Ovary (tissue), 9 donors: ENCODE measurements around the gene B4GALNT2. TPM values are rescaled to one million over a fixed set of nuclear protein-coding genes. Genes with fewer than 3 reads are reported as not detected.

Experiments
- DNase-seq, 5 donors: peaks; one replicate each; pipeline ENCODE4 v3.0.0-alpha.2; 2019 to 2020
- H3K27ac ChIP-seq, 2 donors: fragments of 200-600 bp; one replicate each; pipeline versions ENCODE4 v1.5.1 to v1.8.0; 2019 to 2022
- H3K27me3 ChIP-seq: fragments of 200-600 bp; one replicate; pipeline ENCODE4 v1.8.0; 2022
- H3K36me3 ChIP-seq: fragments of 200-600 bp; sonication (generic); one replicate; pipeline ENCODE4 v1.5.1; 2019
- H3K4me1 ChIP-seq: one replicate; pipeline ENCODE4 v1.8.1; 2013; ENCODE audit warnings: mild to moderate bottlenecking, moderate library complexity; ENCODE audit not compliant: insufficient read depth
- H3K4me3 ChIP-seq: fragments of 200-600 bp; sonication (generic); one replicate; pipeline ENCODE4 v1.5.1; 2017
- H3K9me3 ChIP-seq, 2 donors: fragments of 200-600 bp in 1 of 2; sonication (generic) in 1 of 2; one replicate each; pipeline versions ENCODE4 v1.5.1 to v1.8.1; 2013 to 2019; ENCODE audit warnings: mild to moderate bottlenecking in 1 of 2, moderate library complexity in 1 of 2
- CTCF ChIP-seq, 3 donors: fragments of 450-650 bp in 2 of 3; fragments of 200-600 bp in 1 of 3; IDR thresholded peaks; one replicate each; pipeline versions ENCODE4 v1.5.1 to v1.8.0; 2016 to 2022; ENCODE audit warnings: antibody characterized with exemption in 3 of 3, mild to moderate bottlenecking in 1 of 3
- EP300 ChIP-seq: sonication (generic); formaldehyde crosslinking; IDR thresholded peaks from one replicate; pipeline ENCODE4 v1.6.1; 2017; ENCODE audit warnings: antibody characterized with exemption
- POLR2A ChIP-seq: fragments of 450-650 bp; IDR thresholded peaks from one replicate; pipeline ENCODE4 v1.6.1; 2017; ENCODE audit warnings: antibody characterized with exemption, mild to moderate bottlenecking, moderate library complexity
- WGBS, 3 donors: extraction: QIAGEN DNeasy Blood & Tissue Kit in 1 of 3; methylation state at CpG; one replicate each; pipeline versions ENCODE4 v1.1.5 to v1.1.7; 2013 to 2017; 5-methylcytosine and 5-hydroxymethylcytosine counted together
- intact Hi-C, 4 donors: fragments of 100-400 bp; cut with DNase I; formaldehyde crosslinking; loops; one replicate each; pipeline versions ENCODE4 v1.11.0 to v1.15.1; 2022 to 2023
- polyA plus RNA-seq, 2 donors: library from polyadenylated mRNA; stranded (reverse); fragments of 200-250 nt in 1 of 2; fragments of 350-450 nt in 1 of 2; fragmentation: Illumina TruSeq in 1 of 2; extraction: RNeasy Lipid Tissue Mini Kit (QIAGEN cat#74804) in 1 of 2; gene quantifications; one replicate each; pipeline ENCODE4 v1.2.3, GENCODE V29; 2013 to 2014
- total RNA-seq, 7 donors: library from RNA; depleted of rRNA in 2 of 7; stranded (reverse); fragments of >200 nt in 2 of 7; fragmentation: NEBNext Ultra II Directional in 3 of 7; extraction: Animal tissue kit (Norgen Biotek cat#: 25700) in 3 of 7; gene quantifications; one replicate each; pipeline versions ENCODE4 v1.1.0 to v1.2.4, GENCODE V29; 2016 to 2023
- donor health status: DM: no; HTN: no; CAD: no; lungs with moderate emphysema.
- donor health status: DM: no; HTN: no; CAD: no.
- donor health status: Bipolar disorder and iron deficiency.
- donor health status: DM: yes; HTN: yes; CAD: no.
- donor health status: DM: no; HTN: no; CAD: no.
- donor health status: DM: yes; HTN: yes; CAD: no.

B4GALNT2 gene
- total and polyA plus RNA-seq, 9 donors, result under 0.01 to 0.03 (median 0.03) TPM; not detected in 5

DNA sequence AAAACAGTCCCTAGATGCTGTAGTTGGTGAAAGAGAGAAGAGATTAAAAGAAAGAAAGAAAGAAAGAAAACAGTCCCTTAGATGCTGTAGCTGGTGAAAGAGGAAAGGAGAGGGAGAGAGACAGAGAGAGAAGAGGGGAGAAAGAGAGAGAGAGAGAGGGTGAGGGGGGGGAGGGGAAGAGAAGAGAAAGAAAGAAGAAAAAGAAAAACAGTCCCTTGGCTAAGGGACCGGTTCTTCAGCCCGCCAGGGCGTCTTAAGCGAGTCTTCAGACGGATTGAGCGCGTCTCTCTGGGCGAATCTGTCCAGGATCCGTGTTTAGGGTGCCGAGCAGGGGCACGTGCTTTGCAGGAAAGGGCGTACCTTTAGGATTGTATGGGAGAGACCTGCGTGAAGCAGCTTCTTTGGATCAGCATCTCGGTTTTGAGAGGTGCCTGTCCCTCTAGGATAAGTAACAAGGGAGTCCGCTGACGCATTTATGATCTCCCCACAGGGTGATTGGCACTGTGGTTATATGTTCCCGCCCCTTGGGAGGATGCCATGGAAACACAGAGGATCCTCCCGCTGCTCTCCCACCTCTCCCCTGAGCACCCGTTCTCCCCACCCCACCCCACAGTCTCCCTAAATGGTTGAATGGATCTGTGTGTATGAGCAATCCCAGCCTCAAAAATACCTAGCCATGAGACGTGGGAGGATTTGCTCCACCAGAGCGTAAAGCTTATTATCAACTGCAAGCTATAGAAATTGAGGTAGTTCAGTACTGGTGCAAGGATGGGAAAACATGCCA lies 61.1 kb downstream of the B4GALNT2 start:
- Histone ChIP-seq H3K27ac (peak overlapping the region; percentile 98 to 99), H3K4me1 (no peaks in the 10 kb centered on the region), H3K36me3 (no peaks in the 10 kb centered on the region), H3K9me3 (no peaks in the 10 kb centered on the region), H3K4me3 (peak overlapping the region; percentile 83), H3K27me3 (no peaks in the 10 kb centered on the region)
- intact Hi-C loops, result no loop called here
- DNase-seq, result peak; percentile 74 to 85 (median 81)
- WGBS, 3 donors, result 1 to 2% (median 2%) methylated on average over 21 of the region's 21 CpGs
- TF ChIP-seq EP300 (no peak), CTCF (IDR thresholded peaks at IDR 0.05) (no peak), POLR2A (peak; percentile 50)

- H3K4me3 ChIP-seq, result no peak overlapping the region
- no peaks in the 10 kb centered on the region for H3K4me1 ChIP-seq
- intact Hi-C loops, result no loop called here
- peak overlapping the region in 1 of 2 donors; percentile 99 for H3K27ac ChIP-seq
- no peak for DNase-seq
- H3K27me3 ChIP-seq, result no peaks in the 10 kb centered on the region
- TF ChIP-seq POLR2A, result no peak
- no peak for TF ChIP-seq CTCF (IDR thresholded peaks at IDR 0.05)
- TF ChIP-seq EP300, result no peak
- H3K36me3 ChIP-seq, result no peaks in the 10 kb centered on the region
- 42 to 52% (median 52%) methylated on average over 3 of the region's 3 CpGs for WGBS, 3 donors
- no peaks in the 10 kb centered on the region for H3K9me3 ChIP-seq
Measured at GRCh38 chr17:49194297-49194607, 61.7 kb downstream of the B4GALNT2 start.

DNA sequence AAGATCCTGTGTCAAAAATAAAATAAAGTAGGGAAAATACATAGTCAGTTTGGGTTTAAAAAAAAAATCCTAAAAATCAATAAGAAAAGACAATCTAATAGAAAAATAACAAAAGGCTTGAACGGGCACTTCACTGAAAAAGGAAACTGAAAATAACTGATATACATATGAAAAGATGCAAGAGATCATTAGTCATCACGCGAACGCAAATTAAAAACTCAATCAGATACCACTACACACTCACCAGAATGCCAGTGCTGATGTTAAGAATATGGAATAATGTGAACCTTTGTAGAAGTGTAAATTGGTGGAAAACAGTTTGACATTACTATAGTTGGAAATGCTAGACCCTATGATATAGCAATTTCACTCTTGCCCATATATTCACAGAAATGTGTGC lies 63.2 kb downstream of the B4GALNT2 start:
- intact Hi-C loops, result no loop called here
- no peak overlapping the region for H3K27ac ChIP-seq
- DNase-seq, result no peak
- H3K4me1 ChIP-seq, result no peaks in the 10 kb centered on the region
- no peak for TF ChIP-seq CTCF (IDR thresholded peaks at IDR 0.05)
- H3K9me3 ChIP-seq, result no peaks in the 10 kb centered on the region
- H3K36me3 ChIP-seq, result no peaks in the 10 kb centered on the region
- no peaks in the 10 kb centered on the region for H3K27me3 ChIP-seq
- 67 to 80% (median 78%) methylated on average over 4 of the region's 4 CpGs for WGBS, 3 donors
- H3K4me3 ChIP-seq, result no peak overlapping the region

GRCh38 chr17:49196520-49196919 lies 64.0 kb downstream of the B4GALNT2 start:
- H3K27ac ChIP-seq, result no peak overlapping the region
- no peaks in the 10 kb centered on the region for H3K36me3 ChIP-seq
- H3K9me3 ChIP-seq, result no peaks in the 10 kb centered on the region
- no peak for TF ChIP-seq EP300
- TF ChIP-seq CTCF (IDR thresholded peaks at IDR 0.05), result no peak
- TF ChIP-seq POLR2A, result no peak
- no peak overlapping the region for H3K4me3 ChIP-seq
- 66 to 77% (median 69%) methylated on average over 3 of the region's 3 CpGs for WGBS, 3 donors
- DNase-seq, result no peak
- intact Hi-C loops, result no loop called here
- H3K27me3 ChIP-seq, result no peaks in the 10 kb centered on the region
- no peaks in the 10 kb centered on the region for H3K4me1 ChIP-seq
